Esophagus (tissue), 2 donors: ENCODE results near the gene HMGXB3. TPM values are rescaled to one million over a fixed set of nuclear protein-coding genes. Genes with fewer than 3 reads are reported as not detected.

Experiments used
- H3K27ac ChIP-seq, 2 donors: one replicate each; pipeline ENCODE4 v1.5.1; 2013; ENCODE audit warnings: low read depth in 2 of 2, mild to moderate bottlenecking in 2 of 2, inconsistent platforms in 1 of 2, low read length in 1 of 2, moderate library complexity in 1 of 2
- H3K27me3 ChIP-seq, 2 donors: one replicate each; pipeline ENCODE4 v1.6.1; 2013; ENCODE audit warnings: low read length in 2 of 2, control low read depth in 1 of 2, mild to moderate bottlenecking in 1 of 2; ENCODE audit not compliant: insufficient read depth in 2 of 2, control insufficient read depth in 1 of 2
- H3K36me3 ChIP-seq, 2 donors: one replicate each; pipeline ENCODE4 v1.6.1; 2013; ENCODE audit warnings: low read length in 1 of 2; ENCODE audit not compliant: control insufficient read depth in 2 of 2, insufficient read depth in 2 of 2
- H3K4me1 ChIP-seq, 2 donors: one replicate each; pipeline ENCODE4 v1.6.1; 2013; ENCODE audit warnings: low read length in 1 of 2; ENCODE audit not compliant: control insufficient read depth in 2 of 2, insufficient read depth in 2 of 2
- H3K4me3 ChIP-seq, 2 donors: one replicate each; pipeline ENCODE4 v1.5.1; 2013; ENCODE audit warnings: low read length in 2 of 2, mild to moderate bottlenecking in 2 of 2, low read depth in 1 of 2, moderate library complexity in 1 of 2
- H3K9me3 ChIP-seq, 2 donors: one replicate each; pipeline ENCODE4 v1.6.1; 2013; ENCODE audit warnings: mild to moderate bottlenecking in 2 of 2, low read depth in 1 of 2, low read length in 1 of 2, moderate library complexity in 1 of 2; ENCODE audit not compliant: control insufficient read depth in 2 of 2, insufficient read depth in 1 of 2
- WGBS, 2 donors: extraction: QIAGEN DNeasy Blood & Tissue Kit; methylation state at CpG; one replicate each; pipeline ENCODE4 v1.1.7; 2013; 5-methylcytosine and 5-hydroxymethylcytosine counted together
- polyA plus RNA-seq, 2 donors: library from polyadenylated mRNA; stranded (reverse); fragments of 200-250 nt; gene quantifications; one replicate each; pipeline ENCODE4 v1.2.3, GENCODE V29; 2013
- donor health status: healthy with polysubstance abuse.
- donor health status: Bipolar disorder and iron deficiency.

Gene HMGXB3
- polyA plus RNA-seq, 2 donors = 9.7 to 13.0 TPM

DNA sequence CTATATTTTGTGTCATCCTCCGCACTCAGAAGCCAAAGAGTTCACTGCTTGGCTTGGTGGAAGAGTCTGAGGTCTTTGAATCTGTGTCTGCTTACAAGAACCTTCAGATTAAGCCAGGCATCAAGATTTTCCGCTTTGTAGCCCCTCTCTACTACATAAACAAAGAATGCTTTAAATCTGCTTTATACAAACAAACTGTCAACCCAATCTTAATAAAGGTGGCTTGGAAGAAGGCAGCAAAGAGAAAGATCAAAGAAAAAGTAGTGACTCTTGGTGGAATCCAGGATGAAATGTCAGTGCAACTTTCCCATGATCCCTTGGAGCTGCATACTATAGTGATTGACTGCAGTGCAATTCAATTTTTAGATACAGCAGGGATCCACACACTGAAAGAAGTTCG lies 19.3 kb upstream of the HMGXB3 start:
- Histone ChIP-seq H3K4me3 (no peak overlapping the region), H3K36me3 (peaks cover 7% of the 10 kb centered on the region in 2 donors), H3K27me3 (no peaks in the 10 kb centered on the region), H3K9me3 (no peaks in the 10 kb centered on the region), H3K4me1 (no peaks in the 10 kb centered on the region), H3K27ac (no peak overlapping the region)
- 80 to 82% methylated on average over 3 of the region's 3 CpGs for WGBS, 2 donors

DNA sequence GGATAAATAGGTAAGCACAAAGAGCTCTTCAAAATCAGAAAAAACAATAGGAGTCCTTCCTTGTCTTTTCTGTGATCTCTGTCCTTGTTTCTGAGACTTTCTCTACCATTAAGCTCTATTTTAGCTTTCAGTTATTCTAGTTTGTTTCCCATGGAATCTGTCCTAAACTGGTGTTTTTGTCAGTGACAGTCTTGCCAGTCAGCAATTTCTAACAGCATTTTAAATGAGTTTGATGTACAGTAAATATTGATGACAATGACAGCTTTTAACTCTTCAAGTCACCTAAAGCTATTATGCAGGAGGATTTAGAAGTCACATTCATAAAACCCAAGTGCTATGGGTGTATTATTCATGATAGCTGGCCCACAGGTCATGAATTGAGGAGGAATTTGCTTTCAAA lies 18.0 kb upstream of the HMGXB3 start:
- H3K27me3 ChIP-seq = no peaks in the 10 kb centered on the region
- peaks cover 7% of the 10 kb centered on the region in 2 donors for H3K36me3 ChIP-seq
- no peak overlapping the region for H3K4me3 ChIP-seq
- H3K27ac ChIP-seq = no peak overlapping the region
- H3K4me1 ChIP-seq = no peaks in the 10 kb centered on the region
- H3K9me3 ChIP-seq = no peaks in the 10 kb centered on the region

DNA sequence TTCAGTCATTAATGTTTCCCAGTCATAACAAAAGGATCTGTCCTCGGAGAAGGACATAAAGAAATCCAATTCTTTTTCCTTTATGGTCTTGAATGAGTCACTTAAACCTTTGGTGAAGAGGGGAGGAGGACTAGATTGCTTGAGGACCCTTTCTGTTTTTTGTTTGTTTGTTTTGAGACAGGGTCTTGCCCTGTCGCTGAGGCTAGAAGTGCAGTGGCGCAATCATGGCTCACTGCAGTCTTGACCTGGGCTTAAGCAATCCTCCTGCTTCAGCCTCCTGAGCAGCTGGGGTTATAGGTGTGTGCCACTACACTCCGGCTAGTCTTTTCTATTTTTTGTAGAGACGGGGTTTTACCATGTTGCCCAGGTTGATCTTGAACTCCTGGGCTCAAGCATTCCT lies 12.4 kb upstream of the HMGXB3 start:
- Histone ChIP-seq H3K27ac (no peak overlapping the region), H3K36me3 (peaks cover 0 to 4% of the 10 kb centered on the region in 2 donors), H3K9me3 (no peaks in the 10 kb centered on the region), H3K27me3 (no peaks in the 10 kb centered on the region), H3K4me3 (no peak overlapping the region), H3K4me1 (no peaks in the 10 kb centered on the region)
- 79 to 89% methylated on average over 5 of the region's 5 CpGs for WGBS, 2 donors

DNA sequence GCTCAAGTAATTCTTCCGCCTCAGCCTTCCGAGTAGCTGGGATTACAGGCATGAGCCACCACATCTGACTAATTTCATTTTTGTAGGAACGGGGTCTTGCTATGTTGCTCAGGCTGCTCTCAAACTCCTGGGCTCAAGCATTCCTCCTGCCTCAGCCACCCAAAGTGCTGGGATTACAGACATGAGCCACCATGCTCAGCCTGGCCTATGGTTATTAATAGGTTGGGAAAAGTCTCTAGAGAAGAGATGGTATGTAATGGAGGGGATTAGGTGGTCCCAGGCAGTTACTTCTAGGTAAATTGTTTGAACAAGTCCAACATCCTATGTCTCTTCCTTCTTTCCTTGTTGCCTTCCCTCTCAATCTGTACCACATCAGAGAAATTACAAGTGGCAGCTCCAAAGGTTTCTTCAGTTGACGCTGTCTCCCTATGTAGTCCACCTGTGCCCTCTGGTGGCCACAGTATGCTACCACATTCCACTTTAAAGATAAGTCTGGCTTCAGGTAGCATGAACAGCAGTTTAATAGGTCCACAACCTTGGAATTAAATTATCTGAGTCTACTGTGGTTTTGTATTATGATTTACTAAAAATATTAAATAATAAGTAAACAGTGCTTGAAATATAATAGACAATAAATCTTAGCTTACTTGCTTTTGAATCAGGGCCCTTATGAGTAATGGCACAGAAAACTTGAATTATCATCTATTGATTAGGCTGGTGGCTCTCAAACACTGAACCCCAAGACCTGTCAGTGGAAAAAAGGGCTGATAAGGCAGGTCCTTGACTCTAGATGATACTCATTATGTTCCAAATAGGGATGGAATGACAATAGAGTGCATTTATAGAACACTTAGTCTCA lies 9.8 kb upstream of the HMGXB3 start:
- H3K4me3 ChIP-seq = no peak overlapping the region
- H3K36me3 ChIP-seq = peaks cover 6% of the 10 kb centered on the region in 2 donors
- H3K4me1 ChIP-seq = no peaks in the 10 kb centered on the region
- 66 to 68% methylated on average over 4 of the region's 4 CpGs for WGBS, 2 donors
- H3K27ac ChIP-seq = no peak overlapping the region
- no peaks in the 10 kb centered on the region for H3K27me3 ChIP-seq
- no peaks in the 10 kb centered on the region for H3K9me3 ChIP-seq

DNA sequence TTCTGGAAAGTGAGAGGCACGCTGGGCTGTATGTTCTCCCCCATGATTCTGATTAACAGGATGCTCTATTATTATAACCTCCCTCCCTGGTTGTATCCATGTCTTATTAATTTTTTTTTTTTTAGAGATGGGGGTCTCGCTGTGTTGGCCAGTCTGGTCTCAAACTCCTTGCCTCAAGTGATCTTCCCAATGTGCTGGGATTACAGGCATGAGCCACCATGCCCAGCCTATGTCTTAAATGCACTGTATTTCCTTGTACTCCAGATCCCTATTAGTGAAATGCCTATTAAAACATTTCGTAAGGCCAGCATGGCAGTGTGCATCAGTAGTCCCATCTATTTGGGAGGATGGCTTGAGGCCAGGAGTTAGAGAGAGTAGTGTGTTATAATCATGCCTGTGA lies 7.1 kb upstream of the HMGXB3 start:
- Histone ChIP-seq H3K4me1 (no peaks in the 10 kb centered on the region), H3K9me3 (no peaks in the 10 kb centered on the region), H3K27me3 (no peaks in the 10 kb centered on the region), H3K4me3 (no peak overlapping the region), H3K36me3 (peaks cover 6% of the 10 kb centered on the region in 2 donors), H3K27ac (no peak overlapping the region)
- 89 to 93% methylated on average over 3 of the region's 3 CpGs for WGBS, 2 donors

DNA sequence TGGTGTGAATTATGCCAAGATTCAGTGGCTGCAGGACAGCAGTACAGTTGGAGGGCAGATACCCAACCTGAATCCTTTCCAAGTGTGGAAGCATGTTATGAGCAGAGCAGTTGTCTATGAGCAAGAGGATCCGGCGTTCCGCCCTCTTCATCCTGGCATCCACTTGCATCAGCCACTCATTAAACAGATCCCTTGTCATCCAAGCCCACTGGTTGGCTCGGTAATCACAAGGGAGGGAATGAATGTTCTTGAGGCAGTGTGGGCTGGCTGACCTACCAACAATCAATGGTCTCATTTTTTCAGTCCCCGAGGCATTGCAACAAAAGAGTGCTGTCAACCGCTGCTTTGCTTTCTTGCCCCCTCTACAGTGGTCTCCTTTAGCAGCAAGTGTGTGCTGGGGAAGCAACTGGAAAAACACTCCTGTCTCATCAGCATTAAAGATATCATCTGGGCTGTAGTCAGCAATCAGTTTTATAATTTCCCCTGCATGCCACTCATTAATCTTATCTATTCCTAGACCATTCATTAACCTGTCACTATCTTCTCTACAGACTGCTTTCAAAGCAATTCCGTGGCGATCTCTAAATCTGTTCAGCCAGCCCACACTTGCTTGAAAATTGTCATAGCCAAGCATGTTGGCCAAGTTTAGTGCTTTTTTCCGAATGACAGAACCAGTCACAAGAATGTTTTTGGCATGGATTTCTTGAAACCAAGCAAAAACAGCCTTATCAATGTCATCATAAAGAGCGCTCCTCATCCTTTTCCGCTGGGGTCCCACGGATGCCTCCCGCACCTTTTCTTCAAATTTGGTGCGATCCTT lies 4.9 kb upstream of the HMGXB3 start:
- Histone ChIP-seq H3K4me1 (peaks cover 2 to 6% of the 10 kb centered on the region in 2 donors), H3K27me3 (no peaks in the 10 kb centered on the region), H3K27ac (no peak overlapping the region), H3K36me3 (peaks cover 6% of the 10 kb centered on the region in 2 donors), H3K4me3 (no peak overlapping the region), H3K9me3 (no peaks in the 10 kb centered on the region)
- WGBS, 2 donors = 86 to 87% methylated on average over 14 of the region's 14 CpGs

DNA sequence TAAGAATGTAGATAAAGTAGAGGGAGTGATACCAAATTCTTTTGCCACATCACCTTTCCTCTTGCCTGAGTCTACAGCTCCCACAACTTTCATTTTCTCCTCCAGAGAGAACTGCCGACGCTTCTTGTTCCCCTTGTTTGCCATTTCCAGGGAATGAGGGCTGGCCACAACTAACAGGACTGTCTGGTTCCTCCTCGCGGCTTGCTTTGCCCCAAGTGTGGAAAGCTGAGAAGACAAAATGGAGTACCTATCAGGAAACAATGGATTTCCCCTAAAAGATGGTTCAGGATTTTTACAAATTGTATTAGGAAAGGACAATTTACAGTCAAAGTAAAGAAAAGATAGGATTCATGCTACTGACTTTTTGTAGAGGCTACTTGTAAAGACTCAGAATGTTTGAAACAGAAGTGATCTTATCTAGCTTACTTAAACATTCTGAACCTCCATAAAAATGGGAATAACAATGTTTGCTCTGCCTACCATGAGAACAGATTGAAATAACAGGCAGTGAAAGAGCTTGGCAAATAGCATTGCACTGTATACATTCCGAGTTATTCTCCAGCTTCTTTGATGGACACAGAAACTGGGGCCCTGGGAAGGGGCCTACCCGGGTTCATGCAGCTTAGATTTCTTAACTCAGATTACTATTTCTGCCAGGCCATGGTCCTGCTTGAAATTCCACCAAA lies 4.2 kb upstream of the HMGXB3 start:
- Histone ChIP-seq H3K4me1 (peaks cover 2 to 6% of the 10 kb centered on the region in 2 donors), H3K9me3 (no peaks in the 10 kb centered on the region), H3K27ac (no peak overlapping the region), H3K4me3 (no peak overlapping the region), H3K36me3 (peaks cover 6% of the 10 kb centered on the region in 2 donors), H3K27me3 (no peaks in the 10 kb centered on the region)
- 87% methylated on average over 6 of the region's 6 CpGs for WGBS, 2 donors

DNA sequence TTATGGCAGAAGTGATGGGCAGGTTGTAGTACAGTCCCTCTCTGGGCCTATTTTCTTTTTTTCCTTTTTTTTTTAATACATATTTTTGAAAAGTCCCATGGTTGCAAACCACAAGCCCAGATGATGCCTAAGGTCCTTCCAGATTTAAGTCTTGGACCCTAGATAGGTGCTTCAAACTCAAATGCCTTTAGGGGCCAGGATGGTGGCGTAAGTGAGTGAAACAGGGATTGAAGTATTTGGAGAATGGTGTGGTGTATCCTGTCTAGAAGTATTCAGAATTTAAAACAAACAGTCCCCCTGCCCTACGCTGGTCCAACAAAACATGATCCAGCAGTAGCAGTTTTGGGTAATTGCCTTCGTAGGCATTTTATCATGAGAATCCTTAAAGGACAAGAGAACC lies 2.3 kb upstream of the HMGXB3 start:
- H3K36me3 ChIP-seq = peaks cover 6% of the 10 kb centered on the region in 2 donors
- H3K4me1 ChIP-seq = peaks cover 2 to 6% of the 10 kb centered on the region in 2 donors
- no peaks in the 10 kb centered on the region for H3K9me3 ChIP-seq
- 97% methylated on average over 3 of the region's 3 CpGs for WGBS, 2 donors
- no peak overlapping the region for H3K4me3 ChIP-seq
- H3K27me3 ChIP-seq = no peaks in the 10 kb centered on the region
- no peak overlapping the region for H3K27ac ChIP-seq

DNA sequence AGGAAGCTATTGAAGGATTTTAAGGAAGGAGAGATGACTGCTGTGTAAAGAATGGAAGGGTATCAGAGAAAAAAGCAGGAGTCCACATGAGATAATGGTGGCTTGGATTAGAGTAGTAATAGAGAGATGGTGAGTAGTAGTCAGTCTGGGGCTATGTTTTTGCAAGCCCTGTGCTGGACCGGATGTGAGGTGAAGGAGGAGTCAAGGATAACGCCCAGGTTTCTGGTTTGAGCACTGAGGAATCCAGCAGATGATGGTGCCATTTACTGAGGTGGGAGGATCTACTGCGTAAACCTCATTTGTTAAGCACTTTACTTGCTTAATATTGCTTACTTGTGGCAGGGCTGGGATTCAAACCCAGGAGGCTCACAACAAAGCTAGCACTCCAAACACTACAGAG lies 1.2 kb upstream of the HMGXB3 start:
- 56 to 62% methylated on average over 3 of the region's 3 CpGs for WGBS, 2 donors
- Histone ChIP-seq H3K27ac (peak overlapping the region; percentile 70 to 81), H3K4me3 (no peak overlapping the region)

More for the DNA sequence above, 1.2 kb upstream of the HMGXB3 start:
- Histone ChIP-seq H3K36me3 (peaks cover 6% of the 10 kb centered on the region in 2 donors), H3K4me1 (peaks cover 2 to 6% of the 10 kb centered on the region in 2 donors), H3K27me3 (no peaks in the 10 kb centered on the region), H3K9me3 (no peaks in the 10 kb centered on the region)
